GM10266 (cell line): ENCODE data around the gene EHMT2.
"Not testable (repeated sequence)": the region's sequence is repeated elsewhere in the genome, so short reads cannot be mapped to it uniquely, and the experiment has no call there.

Experiments used
- DNase-seq: peaks from one replicate; pipeline ENCODE4 v3.0.0; 2012; ENCODE audit errors: extremely low spot score
- CTCF ChIP-seq: IDR thresholded peaks from 2 replicates; pipeline ENCODE4 v1.5.1; 2012; ENCODE audit warnings: mild to moderate bottlenecking, low read depth; ENCODE audit not compliant: control insufficient read depth, insufficient read depth; ENCODE audit errors: missing control alignments

The EHMT2 gene

GRCh38 chr6:31935823-31936222 is 38.3 kb upstream of the EHMT2 start:
- no peak for TF ChIP-seq CTCF
- DNase-seq, result no peak

- TF ChIP-seq CTCF, result no peak
- no peak for DNase-seq
Measured at GRCh38 chr6:31935021-31935420, 37.5 kb upstream of the EHMT2 start.

- no peak for DNase-seq
- no peak for TF ChIP-seq CTCF
Measured at GRCh38 chr6:31933537-31933936, 36.0 kb upstream of the EHMT2 start.

GRCh38 chr6:31932137-31932536 is 34.6 kb upstream of the EHMT2 start:
- DNase-seq, result not testable (repeated sequence)

- no peak for TF ChIP-seq CTCF
- DNase-seq, result no peak
Measured at GRCh38 chr6:31930962-31931361, 33.5 kb upstream of the EHMT2 start.

GRCh38 chr6:31928672-31928939 is 31.1 kb upstream of the EHMT2 start:
- no peak for DNase-seq
- no peak for TF ChIP-seq CTCF

- DNase-seq, result no peak
- no peak for TF ChIP-seq CTCF
Measured at GRCh38 chr6:31927863-31928671, 30.6 kb upstream of the EHMT2 start.

GRCh38 chr6:31927242-31927862 is 29.9 kb upstream of the EHMT2 start, which contains the start of gene C2:
C2 (plus strand) TSS chr6:31927717; CDS start chr6:31927753, 36 bp downstream.
- DNase-seq, result no peak

More at GRCh38 chr6:31927242-31927862, 29.9 kb upstream of the EHMT2 start, which contains the start of gene C2:
- TF ChIP-seq CTCF, result no peak
